ENCODE results near the gene TDRD7. TPM values are rescaled to one million over a fixed set of nuclear protein-coding genes. Genes with fewer than 3 reads are reported as not detected.

Gene TDRD7
- total and polyA plus RNA-seq, 2 of the 13 experiments (the other 11 are each of a cell fraction or from before 2014, with no cell fraction given) = 9.8 to 15.5 TPM

DNA sequence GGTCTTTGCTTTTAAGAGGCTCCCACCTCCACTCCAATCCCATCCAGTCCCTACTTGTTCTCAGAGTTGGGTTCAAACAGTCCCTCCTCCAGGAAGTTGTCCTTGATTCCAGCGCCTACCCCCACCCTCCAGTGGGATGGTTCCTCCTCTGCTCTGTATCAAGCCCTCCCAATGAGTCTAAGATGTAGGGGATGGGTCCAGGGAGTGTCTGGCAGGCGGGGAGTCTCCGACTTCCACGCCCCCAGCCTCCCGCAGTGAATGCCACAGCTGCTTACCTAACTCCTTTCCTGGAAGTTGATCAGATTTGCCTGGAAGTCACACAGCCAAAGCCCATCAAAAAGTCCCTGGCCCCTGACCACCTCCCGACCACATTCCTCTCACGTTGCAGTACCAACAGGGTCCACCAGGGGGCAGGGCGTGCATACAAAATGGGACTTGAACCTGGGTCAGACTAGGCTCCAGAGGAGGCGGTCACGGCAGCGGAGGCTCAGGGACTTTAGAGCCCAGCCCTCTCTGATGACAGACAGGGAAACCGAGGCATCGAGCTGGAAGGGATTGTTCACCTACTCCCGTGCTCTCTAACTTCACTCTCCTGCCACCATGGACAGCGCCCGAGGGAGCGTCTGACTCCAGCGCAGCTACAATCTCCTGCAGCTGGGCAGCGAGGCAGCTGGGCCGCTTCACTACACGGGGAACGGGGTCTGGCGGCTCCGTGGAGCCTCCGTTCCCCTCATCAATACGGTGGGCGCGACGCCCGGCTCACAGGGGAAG lies 25.0 kb upstream of the TDRD7 start (continued):
- TF ChIP-seq, protein P1, sequence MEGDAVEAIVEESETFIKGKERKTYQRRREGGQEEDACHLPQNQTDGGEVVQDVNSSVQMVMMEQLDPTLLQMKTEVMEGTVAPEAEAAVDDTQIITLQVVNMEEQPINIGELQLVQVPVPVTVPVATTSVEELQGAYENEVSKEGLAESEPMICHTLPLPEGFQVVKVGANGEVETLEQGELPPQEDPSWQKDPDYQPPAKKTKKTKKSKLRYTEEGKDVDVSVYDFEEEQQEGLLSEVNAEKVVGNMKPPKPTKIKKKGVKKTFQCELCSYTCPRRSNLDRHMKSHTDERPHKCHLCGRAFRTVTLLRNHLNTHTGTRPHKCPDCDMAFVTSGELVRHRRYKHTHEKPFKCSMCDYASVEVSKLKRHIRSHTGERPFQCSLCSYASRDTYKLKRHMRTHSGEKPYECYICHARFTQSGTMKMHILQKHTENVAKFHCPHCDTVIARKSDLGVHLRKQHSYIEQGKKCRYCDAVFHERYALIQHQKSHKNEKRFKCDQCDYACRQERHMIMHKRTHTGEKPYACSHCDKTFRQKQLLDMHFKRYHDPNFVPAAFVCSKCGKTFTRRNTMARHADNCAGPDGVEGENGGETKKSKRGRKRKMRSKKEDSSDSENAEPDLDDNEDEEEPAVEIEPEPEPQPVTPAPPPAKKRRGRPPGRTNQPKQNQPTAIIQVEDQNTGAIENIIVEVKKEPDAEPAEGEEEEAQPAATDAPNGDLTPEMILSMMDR (CRISPR knock-in tag; IDR thresholded peaks at IDR 0.05) = peak; percentile 99
- TF ChIP-seq SP5 (CRISPR knock-in tag; IDR thresholded peaks at IDR 0.05; ENCODE audit: borderline replicate concordance, low read depth) (no peak), TCF7 (IDR thresholded peaks at IDR 0.05; ENCODE audit: low read depth) (no peak), ISX (CRISPR knock-in tag; conservative IDR thresholded peaks at IDR 0.05) (no peak), RFX1 (IDR thresholded peaks at IDR 0.05) (no peak), ZNF225 (CRISPR knock-in tag; IDR thresholded peaks at IDR 0.05) (no peak), ZNF713 (CRISPR knock-in tag; IDR thresholded peaks at IDR 0.05) (no peak), ZNF547 (CRISPR knock-in tag; IDR thresholded peaks at IDR 0.05) (no peak), ZNF431 (CRISPR knock-in tag; IDR thresholded peaks at IDR 0.05; ENCODE audit: borderline replicate concordance, low read depth) (0 out of 2 replicates have a peak, but pooled peaks have one; percentile 29), ZNF782 (CRISPR knock-in tag; IDR thresholded peaks at IDR 0.05; ENCODE audit: borderline replicate concordance) (no peak), FOSL1 (CRISPR knock-in tag; IDR thresholded peaks at IDR 0.05; ENCODE audit: borderline replicate concordance) (no peak), ZNF432 (CRISPR knock-in tag; IDR thresholded peaks at IDR 0.05; ENCODE audit: borderline replicate concordance) (no peak), FOXC1 (CRISPR knock-in tag; IDR thresholded peaks at IDR 0.05; ENCODE audit: borderline replicate concordance) (no peak), CHCHD3 (CRISPR knock-in tag; IDR thresholded peaks at IDR 0.05) (no peak), HIVEP1 (CRISPR knock-in tag; IDR thresholded peaks at IDR 0.05) (no peak), ZNF678 (CRISPR knock-in tag; IDR thresholded peaks at IDR 0.05) (no peak), JUNB (CRISPR knock-in tag; IDR thresholded peaks at IDR 0.05; ENCODE audit: borderline replicate concordance) (no peak)
- TF ChIP-seq, protein P2, sequence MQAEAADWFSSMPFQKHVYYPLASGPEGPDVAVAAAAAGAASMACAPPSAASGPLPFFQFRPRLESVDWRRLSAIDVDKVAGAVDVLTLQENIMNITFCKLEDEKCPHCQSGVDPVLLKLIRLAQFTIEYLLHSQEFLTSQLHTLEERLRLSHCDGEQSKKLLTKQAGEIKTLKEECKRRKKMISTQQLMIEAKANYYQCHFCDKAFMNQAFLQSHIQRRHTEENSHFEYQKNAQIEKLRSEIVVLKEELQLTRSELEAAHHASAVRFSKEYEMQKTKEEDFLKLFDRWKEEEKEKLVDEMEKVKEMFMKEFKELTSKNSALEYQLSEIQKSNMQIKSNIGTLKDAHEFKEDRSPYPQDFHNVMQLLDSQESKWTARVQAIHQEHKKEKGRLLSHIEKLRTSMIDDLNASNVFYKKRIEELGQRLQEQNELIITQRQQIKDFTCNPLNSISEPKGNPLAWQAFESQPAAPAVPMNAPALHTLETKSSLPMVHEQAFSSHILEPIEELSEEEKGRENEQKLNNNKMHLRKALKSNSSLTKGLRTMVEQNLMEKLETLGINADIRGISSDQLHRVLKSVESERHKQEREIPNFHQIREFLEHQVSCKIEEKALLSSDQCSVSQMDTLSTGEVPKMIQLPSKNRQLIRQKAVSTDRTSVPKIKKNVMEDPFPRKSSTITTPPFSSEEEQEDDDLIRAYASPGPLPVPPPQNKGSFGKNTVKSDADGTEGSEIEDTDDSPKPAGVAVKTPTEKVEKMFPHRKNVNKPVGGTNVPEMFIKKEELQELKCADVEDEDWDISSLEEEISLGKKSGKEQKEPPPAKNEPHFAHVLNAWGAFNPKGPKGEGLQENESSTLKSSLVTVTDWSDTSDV (CRISPR knock-in tag; IDR thresholded peaks at IDR 0.05) = peak; percentile 64; the same call in 1 of the 2 replicates
- TF ChIP-seq, protein P3, sequence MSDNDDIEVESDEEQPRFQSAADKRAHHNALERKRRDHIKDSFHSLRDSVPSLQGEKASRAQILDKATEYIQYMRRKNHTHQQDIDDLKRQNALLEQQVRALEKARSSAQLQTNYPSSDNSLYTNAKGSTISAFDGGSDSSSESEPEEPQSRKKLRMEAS (IDR thresholded peaks at IDR 0.05) = peak; percentile 50; the same call in 1 of the 2 replicates
- TF ChIP-seq, protein P4, sequence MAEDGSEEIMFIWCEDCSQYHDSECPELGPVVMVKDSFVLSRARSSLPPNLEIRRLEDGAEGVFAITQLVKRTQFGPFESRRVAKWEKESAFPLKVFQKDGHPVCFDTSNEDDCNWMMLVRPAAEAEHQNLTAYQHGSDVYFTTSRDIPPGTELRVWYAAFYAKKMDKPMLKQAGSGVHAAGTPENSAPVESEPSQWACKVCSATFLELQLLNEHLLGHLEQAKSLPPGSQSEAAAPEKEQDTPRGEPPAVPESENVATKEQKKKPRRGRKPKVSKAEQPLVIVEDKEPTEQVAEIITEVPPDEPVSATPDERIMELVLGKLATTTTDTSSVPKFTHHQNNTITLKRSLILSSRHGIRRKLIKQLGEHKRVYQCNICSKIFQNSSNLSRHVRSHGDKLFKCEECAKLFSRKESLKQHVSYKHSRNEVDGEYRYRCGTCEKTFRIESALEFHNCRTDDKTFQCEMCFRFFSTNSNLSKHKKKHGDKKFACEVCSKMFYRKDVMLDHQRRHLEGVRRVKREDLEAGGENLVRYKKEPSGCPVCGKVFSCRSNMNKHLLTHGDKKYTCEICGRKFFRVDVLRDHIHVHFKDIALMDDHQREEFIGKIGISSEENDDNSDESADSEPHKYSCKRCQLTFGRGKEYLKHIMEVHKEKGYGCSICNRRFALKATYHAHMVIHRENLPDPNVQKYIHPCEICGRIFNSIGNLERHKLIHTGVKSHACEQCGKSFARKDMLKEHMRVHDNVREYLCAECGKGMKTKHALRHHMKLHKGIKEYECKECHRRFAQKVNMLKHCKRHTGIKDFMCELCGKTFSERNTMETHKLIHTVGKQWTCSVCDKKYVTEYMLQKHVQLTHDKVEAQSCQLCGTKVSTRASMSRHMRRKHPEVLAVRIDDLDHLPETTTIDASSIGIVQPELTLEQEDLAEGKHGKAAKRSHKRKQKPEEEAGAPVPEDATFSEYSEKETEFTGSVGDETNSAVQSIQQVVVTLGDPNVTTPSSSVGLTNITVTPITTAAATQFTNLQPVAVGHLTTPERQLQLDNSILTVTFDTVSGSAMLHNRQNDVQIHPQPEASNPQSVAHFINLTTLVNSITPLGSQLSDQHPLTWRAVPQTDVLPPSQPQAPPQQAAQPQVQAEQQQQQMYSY (CRISPR knock-in tag; IDR thresholded peaks at IDR 0.05) = no peak; the same call in 1 of the 2 replicates
- TF ChIP-seq, protein P5, sequence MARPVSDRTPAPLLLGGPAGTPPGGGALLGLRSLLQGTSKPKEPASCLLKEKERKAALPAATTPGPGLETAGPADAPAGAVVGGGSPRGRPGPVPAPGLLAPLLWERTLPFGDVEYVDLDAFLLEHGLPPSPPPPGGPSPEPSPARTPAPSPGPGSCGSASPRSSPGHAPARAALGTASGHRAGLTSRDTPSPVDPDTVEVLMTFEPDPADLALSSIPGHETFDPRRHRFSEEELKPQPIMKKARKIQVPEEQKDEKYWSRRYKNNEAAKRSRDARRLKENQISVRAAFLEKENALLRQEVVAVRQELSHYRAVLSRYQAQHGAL (CRISPR knock-in tag; IDR thresholded peaks at IDR 0.05; ENCODE audit: not compliant biosample characterization) = peak; percentile 57

Measured in HepG2 (cell line).